T-helper 2 cell treated with Interferon-gamma antibody and Interleukin-4, amounts not matched to agents 5 μg/mL and 100 μg/mL, for 36 hours (primary cell): Measurements from ENCODE around the gene FJX1.
A peak's percentile ranks its signal among the peaks of the same experiment; 100 is the strongest.
"Not testable (repeated sequence)": the region's sequence is repeated elsewhere in the genome, so short reads cannot be mapped to it uniquely, and the experiment has no call there.

ENCODE experiments used
- DNase-seq: peaks from one replicate; pipeline ENCODE4 v3.0.0; 2021; ENCODE audit warnings: low spot score
- H3K27ac Mint-ChIP-seq: one replicate; pipeline ENCODE4 v1.8.0; 2021; ENCODE audit warnings: mild to moderate bottlenecking, mixed read lengths
- H3K27me3 Mint-ChIP-seq: one replicate; pipeline ENCODE4 v1.8.0; 2021; ENCODE audit warnings: low read depth, mixed read lengths
- H3K36me3 Mint-ChIP-seq: one replicate; pipeline ENCODE4 v1.8.0; 2021; ENCODE audit warnings: low read depth, mixed read lengths
- H3K4me1 Mint-ChIP-seq: one replicate; pipeline ENCODE4 v1.8.0; 2021; ENCODE audit warnings: low read depth, mixed read lengths
- H3K4me3 Mint-ChIP-seq: one replicate; pipeline ENCODE4 v1.8.0; 2022; ENCODE audit warnings: mild to moderate bottlenecking, moderate library complexity, mixed read lengths
- H3K9me3 Mint-ChIP-seq: one replicate; pipeline ENCODE4 v1.8.0; 2021; ENCODE audit warnings: mixed read lengths

The FJX1 gene

DNA sequence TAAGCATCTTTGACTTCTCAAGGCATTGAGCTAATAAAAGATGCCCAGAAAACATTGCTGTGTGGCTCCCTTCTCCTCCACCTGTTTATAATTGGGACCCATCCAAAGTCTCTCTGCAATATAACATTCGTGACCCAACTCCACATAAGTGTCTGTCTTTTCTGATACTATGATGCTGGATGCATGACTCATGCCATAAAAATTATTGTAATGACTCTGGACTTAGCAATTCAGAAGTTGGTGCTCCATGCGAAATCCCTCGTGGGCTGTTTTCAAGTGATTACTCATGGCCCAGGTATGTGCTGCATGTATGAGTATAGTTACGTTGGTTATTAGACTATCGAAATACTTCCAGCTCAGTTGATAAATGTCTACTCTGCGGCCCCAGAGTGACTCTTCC, 11.7 kb downstream of the FJX1 start:
- Mint-ChIP-seq H3K27ac (no peak overlapping the region), H3K4me1 (no peaks in the 10 kb centered on the region), H3K4me3 (no peak overlapping the region), H3K9me3 (no peaks in the 10 kb centered on the region), H3K27me3 (peaks cover 31% of the 10 kb centered on the region), H3K36me3 (no peaks in the 10 kb centered on the region)
- DNase-seq, result no peak

DNA sequence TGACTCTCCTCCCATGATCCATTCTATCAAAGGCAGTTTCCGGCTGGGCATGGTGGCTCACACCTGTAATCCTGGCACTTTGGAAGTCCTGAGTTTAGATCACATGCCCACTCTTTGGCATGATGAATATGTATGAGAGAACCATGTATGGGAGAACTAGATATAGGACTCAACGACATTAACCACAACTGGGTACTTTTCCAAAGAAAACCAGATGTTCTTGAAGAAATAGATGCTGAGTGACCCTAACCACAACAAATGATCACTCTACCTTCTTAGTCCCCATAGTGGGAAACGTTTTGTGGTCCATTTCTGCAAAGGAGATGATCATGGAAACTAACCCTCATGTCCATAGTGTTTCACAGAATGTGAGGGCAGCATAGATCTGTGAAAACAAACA, 13.6 kb downstream of the FJX1 start:
- Mint-ChIP-seq H3K4me1 (no peaks in the 10 kb centered on the region), H3K4me3 (no peak overlapping the region), H3K36me3 (no peaks in the 10 kb centered on the region), H3K27ac (no peak overlapping the region), H3K27me3 (peaks cover 28% of the 10 kb centered on the region), H3K9me3 (no peaks in the 10 kb centered on the region)
- DNase-seq, result no peak

DNA sequence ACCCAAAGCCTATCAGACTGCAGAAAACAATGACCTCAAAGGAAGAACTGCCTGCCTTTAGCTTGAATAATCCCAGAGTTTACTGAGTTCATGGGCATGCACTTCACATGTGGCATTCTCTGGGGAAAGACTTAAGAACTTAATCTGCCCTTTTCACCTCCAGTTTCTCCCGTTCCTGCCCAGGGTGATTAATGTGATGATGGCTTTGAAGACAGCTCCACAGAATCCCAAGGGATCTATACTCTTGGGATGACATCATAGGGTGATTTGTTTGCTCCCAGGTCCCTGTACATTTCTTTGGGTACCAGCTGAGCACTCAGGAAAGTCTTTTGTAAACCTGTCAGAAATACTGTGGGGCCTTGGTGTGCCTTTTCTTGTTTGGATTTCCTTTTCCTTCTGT, 14.0 kb downstream of the FJX1 start:
- DNase-seq, result no peak
- peaks cover 26% of the 10 kb centered on the region for H3K27me3 Mint-ChIP-seq
- H3K27ac Mint-ChIP-seq, result no peak overlapping the region

DNA sequence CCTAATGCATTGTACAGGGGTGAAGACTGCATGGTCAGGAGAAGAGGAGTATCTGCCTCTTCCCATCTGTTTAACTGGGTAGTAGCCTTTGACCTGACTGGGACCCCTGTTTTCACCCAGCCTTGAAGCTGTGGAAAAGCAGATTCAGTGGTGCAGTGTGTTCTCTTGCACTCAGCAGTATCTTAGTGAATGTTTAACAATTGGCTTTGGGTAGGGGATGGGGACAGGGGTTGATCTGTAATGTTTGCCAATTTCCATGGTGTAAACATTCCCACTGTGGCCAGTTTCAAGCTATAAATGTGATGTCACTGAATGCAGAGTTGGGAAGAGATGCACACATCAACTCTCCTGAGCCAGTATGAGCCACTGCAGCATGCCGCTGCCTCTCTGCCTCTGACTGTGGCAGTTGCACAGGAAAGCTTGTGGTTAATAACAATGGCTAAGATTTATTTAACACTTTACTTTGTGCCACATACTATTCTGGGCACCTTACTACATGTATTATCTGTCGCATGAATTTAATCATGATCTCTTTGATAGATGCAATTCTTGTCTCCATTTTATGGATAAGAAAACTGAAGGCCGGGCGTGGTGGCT, 15.7 kb downstream of the FJX1 start:
- H3K27ac Mint-ChIP-seq, result no peak overlapping the region
- no peaks in the 10 kb centered on the region for H3K36me3 Mint-ChIP-seq
- no peak overlapping the region for H3K4me3 Mint-ChIP-seq
- H3K9me3 Mint-ChIP-seq, result no peaks in the 10 kb centered on the region
- no peak for DNase-seq
- H3K4me1 Mint-ChIP-seq, result no peaks in the 10 kb centered on the region
- H3K27me3 Mint-ChIP-seq, result peaks cover 27% of the 10 kb centered on the region

More for the DNA sequence above, 14.0 kb downstream of the FJX1 start:
- no peaks in the 10 kb centered on the region for H3K9me3 Mint-ChIP-seq
- no peaks in the 10 kb centered on the region for H3K36me3 Mint-ChIP-seq
- H3K4me1 Mint-ChIP-seq, result no peaks in the 10 kb centered on the region
- H3K4me3 Mint-ChIP-seq, result no peak overlapping the region

DNA sequence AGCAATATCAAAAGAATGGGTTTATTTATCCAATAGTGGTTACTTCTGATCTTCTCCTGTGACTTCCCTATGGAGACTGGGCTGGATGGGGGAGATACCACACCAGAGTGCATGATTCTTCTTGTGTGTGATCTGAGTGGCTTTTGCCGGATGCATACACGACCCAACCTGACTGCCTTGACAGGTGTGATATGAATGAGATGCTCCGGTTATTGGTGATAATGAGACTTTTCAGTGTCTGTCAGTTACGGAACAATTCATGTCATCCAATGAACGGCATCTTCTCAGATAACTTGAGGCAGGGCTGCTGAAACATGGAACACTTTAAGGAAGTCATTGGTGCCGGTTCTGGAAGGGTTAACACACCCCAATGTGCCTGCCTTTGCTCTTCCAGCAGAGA, 17.7 kb downstream of the FJX1 start:
- Mint-ChIP-seq H3K36me3 (no peaks in the 10 kb centered on the region), H3K9me3 (no peaks in the 10 kb centered on the region), H3K27ac (no peak overlapping the region), H3K27me3 (peaks cover 22% of the 10 kb centered on the region), H3K4me3 (no peak overlapping the region), H3K4me1 (no peaks in the 10 kb centered on the region)
- no peak for DNase-seq

DNA sequence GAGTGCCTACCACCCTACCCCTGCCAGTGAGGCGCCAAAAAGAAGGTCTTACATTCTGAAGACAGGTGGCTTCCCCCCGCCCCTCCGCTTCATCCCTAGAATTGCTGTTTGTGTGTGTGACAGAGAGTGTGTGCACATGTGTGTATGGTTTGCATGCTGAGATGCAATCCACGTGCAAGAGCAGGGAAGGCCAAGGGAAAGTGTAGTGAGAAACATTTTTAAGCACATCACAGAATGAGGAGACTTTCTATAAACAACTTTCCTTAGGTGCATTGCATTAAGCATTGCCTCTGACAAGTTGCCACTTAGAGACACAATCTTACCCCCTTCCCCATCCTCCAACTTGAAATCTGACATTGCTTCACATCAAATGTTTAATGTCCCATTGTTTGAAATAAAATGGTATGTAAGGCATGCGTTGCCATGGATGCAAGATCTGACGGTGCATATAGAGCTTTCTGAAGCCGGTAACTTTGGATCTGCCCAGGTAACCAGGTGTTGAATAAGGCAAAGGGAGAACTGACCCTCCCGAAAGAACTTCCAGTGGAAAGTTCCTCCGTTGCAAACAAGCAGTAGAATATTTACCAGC, 21.4 kb downstream of the FJX1 start:
- Mint-ChIP-seq H3K27me3 (peaks cover 16% of the 10 kb centered on the region), H3K4me3 (no peak overlapping the region)

DNA sequence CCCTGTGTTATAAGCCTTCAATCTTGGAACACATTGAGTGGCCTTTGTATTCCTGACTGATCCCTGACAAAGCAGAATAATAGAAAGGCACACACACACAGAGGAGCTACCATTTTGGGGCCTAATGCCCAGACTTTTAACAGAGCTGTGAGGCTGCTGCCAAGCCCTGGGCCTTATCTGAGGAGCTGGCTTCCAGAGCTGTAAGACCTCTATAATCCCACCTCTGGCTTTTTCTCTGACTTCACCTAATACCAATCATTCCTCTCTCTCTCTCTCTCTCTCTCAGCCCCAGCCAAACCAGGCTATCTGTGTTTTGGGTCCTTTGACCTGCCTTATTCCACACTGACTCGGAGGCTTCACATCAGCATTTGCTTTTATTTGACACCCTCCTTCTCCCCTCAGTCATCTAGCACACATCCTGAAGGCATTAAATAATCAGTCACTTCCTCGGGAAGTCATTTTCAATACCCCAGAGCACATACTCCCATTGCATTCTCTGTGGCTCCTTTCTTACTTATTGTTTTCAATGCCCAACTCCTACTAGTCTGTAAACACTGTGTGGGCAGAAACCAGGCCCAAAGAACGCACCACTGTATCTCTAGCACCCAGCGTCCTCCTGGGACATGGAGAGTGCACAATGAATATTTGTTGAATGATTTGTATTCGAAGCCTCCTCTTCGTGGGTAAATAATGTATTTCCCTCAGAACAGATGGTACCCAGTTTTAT, 23.1 kb downstream of the FJX1 start:
- Mint-ChIP-seq H3K4me1 (no peaks in the 10 kb centered on the region), H3K4me3 (no peak overlapping the region), H3K27me3 (peaks cover 19% of the 10 kb centered on the region), H3K36me3 (no peaks in the 10 kb centered on the region), H3K9me3 (no peaks in the 10 kb centered on the region), H3K27ac (no peak overlapping the region)
- no peak for DNase-seq

More for the DNA sequence above, 21.4 kb downstream of the FJX1 start:
- no peaks in the 10 kb centered on the region for H3K4me1 Mint-ChIP-seq
- no peaks in the 10 kb centered on the region for H3K36me3 Mint-ChIP-seq
- no peak overlapping the region for H3K27ac Mint-ChIP-seq
- no peak for DNase-seq
- H3K9me3 Mint-ChIP-seq, result no peaks in the 10 kb centered on the region

DNA sequence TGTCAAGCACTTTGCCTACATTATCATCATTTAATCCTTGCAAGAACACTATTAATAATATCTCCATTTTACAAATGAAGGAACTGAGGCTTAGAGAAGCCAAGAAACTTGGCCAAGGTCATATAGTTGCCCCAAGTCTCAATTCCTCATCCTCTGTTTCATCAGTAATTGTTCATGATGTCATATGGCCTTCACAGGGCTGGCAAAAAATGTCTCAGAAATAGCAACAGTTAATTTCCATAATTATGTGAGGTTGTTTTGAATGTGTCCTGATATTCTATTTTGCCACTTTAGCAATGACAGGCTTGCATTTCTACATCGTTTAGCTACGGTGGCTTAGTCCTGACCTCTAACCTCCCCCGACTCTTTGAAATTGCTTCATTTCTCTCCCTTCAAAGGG, 23.7 kb downstream of the FJX1 start:
- H3K27ac Mint-ChIP-seq, result no peak overlapping the region
- no peak for DNase-seq
- no peak overlapping the region for H3K4me3 Mint-ChIP-seq
- H3K4me1 Mint-ChIP-seq, result no peaks in the 10 kb centered on the region
- no peaks in the 10 kb centered on the region for H3K9me3 Mint-ChIP-seq
- H3K36me3 Mint-ChIP-seq, result no peaks in the 10 kb centered on the region
- peaks cover 23% of the 10 kb centered on the region for H3K27me3 Mint-ChIP-seq

DNA sequence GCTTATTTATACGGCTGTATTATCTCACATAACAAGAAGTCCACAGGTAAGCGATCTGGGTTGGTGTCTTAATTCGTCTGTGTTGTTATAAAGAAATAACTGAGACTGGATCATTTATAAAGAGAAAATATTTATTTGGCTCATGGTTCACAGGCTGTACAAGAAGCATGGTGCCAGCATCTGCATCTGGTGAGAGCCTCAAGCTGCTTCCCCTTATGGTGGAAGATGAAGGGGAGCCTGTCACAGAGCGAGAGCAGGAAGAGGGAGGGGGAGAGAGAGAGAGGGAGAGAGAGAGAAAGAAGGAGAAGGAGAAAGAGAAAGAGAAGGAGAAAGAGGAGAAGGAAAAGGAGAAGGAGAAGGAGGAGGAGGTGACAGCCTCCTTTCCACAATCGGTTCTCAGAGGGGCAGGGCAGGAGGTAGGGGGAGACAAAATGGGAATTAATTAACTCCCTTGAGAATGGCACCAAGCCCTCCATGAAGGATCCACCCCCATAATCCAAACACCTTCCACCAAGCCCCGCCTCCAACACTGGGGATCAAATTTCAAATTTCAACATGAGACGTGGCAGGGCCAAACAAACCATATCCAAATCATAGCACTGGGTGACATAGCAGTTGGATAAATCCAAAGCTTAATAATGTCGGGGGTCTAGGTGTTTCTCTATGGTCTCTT, 29.3 kb downstream of the FJX1 start:
- H3K9me3 Mint-ChIP-seq, result no peaks in the 10 kb centered on the region
- no peak overlapping the region for H3K4me3 Mint-ChIP-seq
- peaks cover 22% of the 10 kb centered on the region for H3K27me3 Mint-ChIP-seq
- H3K36me3 Mint-ChIP-seq, result no peaks in the 10 kb centered on the region
- H3K4me1 Mint-ChIP-seq, result no peaks in the 10 kb centered on the region
- no peak overlapping the region for H3K27ac Mint-ChIP-seq
- no peak for DNase-seq

DNA sequence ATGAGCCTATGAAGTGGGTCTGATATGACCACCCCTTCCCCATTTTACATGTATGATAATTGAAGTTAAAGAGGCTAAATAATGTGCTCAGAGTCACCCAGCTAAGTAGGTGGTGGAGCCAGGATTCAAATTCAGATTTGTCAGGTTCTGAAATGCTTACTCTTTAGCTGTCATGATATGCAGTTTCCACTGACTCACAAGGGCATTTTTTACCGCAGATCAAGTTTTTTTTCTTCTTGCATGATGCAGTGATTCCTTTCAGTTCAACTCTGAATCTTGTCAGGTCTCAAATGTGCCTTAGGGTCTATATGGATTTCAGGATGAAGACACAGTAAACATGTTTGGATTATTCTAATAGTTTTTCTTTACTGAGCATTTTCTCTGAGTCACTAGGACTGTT, 31.7 kb downstream of the FJX1 start:
- Mint-ChIP-seq H3K9me3 (no peaks in the 10 kb centered on the region), H3K4me3 (no peak overlapping the region), H3K4me1 (no peaks in the 10 kb centered on the region), H3K36me3 (no peaks in the 10 kb centered on the region), H3K27me3 (peaks cover 29% of the 10 kb centered on the region), H3K27ac (no peak overlapping the region)
- DNase-seq, result peak; percentile 7

DNA sequence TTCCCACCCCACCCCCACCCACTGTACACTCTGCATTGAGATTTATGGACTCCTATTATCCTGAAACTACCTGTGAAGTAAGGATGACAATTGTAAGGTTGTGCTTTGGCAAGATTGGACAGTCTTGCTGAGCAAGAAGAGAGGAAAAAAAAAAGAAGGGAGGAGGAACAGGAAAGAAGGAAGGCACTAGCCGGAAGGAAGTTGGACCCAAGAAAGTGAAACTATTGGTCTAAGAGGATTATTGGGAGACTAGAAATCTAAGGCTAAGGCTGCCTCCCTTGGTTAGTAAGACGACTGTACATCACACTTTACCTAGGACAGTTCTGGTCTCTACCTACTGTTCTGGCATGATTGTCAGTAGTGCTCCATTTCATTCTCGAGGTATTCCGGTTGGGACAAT, 32.2 kb downstream of the FJX1 start:
- no peak overlapping the region for H3K4me3 Mint-ChIP-seq
- no peaks in the 10 kb centered on the region for H3K4me1 Mint-ChIP-seq
- H3K27me3 Mint-ChIP-seq, result peaks cover 32% of the 10 kb centered on the region
- no peak for DNase-seq
- H3K36me3 Mint-ChIP-seq, result no peaks in the 10 kb centered on the region
- H3K9me3 Mint-ChIP-seq, result no peaks in the 10 kb centered on the region
- no peak overlapping the region for H3K27ac Mint-ChIP-seq

DNA sequence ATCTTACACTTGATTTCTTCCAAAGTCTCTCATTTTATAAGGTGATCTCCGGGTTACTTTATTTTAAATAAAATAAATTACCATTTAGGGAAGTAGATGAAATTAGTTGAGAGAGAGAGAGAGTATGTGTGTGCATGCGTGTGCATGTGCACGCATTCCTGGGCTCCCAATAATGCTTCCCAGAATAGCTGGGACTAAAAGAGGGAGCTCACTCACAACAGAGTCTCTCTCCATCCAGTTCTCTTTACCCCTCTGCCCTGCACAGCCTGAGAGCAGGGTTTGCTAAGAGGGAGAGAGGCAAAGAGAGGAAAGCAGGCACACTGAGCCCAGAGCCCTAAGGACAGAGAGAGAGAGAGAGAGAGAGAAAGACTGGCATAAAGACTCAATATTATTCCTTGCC, 33.0 kb downstream of the FJX1 start:
- DNase-seq, result no peak
- no peaks in the 10 kb centered on the region for H3K9me3 Mint-ChIP-seq
- no peak overlapping the region for H3K27ac Mint-ChIP-seq
- peaks cover 27% of the 10 kb centered on the region for H3K27me3 Mint-ChIP-seq
- no peaks in the 10 kb centered on the region for H3K36me3 Mint-ChIP-seq
- H3K4me1 Mint-ChIP-seq, result no peaks in the 10 kb centered on the region
- H3K4me3 Mint-ChIP-seq, result no peak overlapping the region

DNA sequence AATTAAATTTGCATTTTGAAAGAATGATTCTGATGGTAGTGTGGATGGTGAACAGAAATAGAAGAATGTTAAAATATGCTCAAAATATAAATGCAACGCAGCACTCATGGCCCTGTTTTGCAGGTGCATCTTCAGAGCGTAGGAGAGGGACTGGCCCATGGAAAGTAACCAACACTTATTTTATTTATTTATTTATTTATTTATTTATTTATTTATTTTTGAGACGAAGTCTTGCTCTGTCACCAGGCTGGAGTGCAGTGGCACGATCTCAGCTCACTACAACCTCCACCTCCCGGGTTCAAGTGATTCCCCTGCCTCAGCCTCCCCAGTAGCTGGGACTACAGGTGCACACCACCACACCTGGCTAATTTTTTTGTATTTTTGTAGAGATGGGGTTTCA, 34.5 kb downstream of the FJX1 start:
- DNase-seq, H3K27ac Mint-ChIP-seq, H3K36me3 Mint-ChIP-seq, H3K9me3 Mint-ChIP-seq, H3K4me1 Mint-ChIP-seq, H3K4me3 Mint-ChIP-seq: not testable (repeated sequence)
- peaks cover 23% of the 10 kb centered on the region for H3K27me3 Mint-ChIP-seq

DNA sequence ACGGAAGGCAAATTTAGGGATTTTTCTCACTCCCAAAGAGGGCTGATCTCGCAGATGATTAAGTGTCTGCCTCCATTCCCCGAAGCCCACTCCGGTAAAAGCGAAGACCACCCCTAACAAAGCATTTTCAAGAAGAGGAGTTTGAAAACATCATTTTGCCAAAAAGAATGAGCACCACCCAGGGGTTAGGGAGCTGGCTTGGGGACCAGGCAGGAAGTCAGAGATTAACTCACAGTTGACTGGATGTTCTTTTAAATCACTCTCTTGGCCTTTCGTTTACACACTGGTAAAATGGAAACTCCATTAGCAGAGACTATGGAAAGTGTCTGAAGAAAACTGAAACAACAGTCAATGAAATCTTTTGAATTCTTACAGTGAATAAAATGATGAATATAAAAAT, 36.5 kb downstream of the FJX1 start:
- DNase-seq, result no peak
- no peak overlapping the region for H3K4me3 Mint-ChIP-seq
- no peak overlapping the region for H3K27ac Mint-ChIP-seq
- no peaks in the 10 kb centered on the region for H3K36me3 Mint-ChIP-seq
- no peaks in the 10 kb centered on the region for H3K4me1 Mint-ChIP-seq
- peaks cover 33% of the 10 kb centered on the region for H3K27me3 Mint-ChIP-seq
- H3K9me3 Mint-ChIP-seq, result no peaks in the 10 kb centered on the region
